ENCODE data around the gene SULT4A1.

Gene SULT4A1

DNA sequence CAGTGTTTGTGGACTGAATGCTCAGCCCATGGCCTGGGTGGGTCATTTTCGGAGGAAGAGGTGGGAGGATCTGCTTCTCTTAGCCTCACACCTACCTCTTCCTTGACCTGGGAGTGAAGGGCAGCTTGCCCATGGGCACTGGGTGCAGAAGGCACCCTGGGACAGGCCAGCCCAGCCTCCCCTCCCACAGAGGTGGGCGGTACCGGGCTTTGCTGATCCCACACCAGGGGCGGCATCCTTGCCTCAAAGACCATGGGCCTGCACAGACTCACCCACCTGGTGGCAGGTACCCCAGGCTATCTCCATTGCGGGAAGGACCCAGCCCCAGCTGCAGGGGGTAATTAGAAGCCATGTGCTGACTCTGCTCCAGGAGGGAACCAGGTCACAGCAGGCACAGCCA lies 31.0 kb upstream of the SULT4A1 start:
- TF ChIP-seq SPI1 (IDR thresholded peaks at IDR 0.05; ENCODE audit: borderline replicate concordance, low read depth) (no peak), GABPA (IDR thresholded peaks at IDR 0.05; ENCODE audit: low read depth) (no peak), POLR2AphosphoS5 (IDR thresholded peaks at IDR 0.05; ENCODE audit: low read depth) (no peak)
- TF ChIP-seq, protein P1, sequence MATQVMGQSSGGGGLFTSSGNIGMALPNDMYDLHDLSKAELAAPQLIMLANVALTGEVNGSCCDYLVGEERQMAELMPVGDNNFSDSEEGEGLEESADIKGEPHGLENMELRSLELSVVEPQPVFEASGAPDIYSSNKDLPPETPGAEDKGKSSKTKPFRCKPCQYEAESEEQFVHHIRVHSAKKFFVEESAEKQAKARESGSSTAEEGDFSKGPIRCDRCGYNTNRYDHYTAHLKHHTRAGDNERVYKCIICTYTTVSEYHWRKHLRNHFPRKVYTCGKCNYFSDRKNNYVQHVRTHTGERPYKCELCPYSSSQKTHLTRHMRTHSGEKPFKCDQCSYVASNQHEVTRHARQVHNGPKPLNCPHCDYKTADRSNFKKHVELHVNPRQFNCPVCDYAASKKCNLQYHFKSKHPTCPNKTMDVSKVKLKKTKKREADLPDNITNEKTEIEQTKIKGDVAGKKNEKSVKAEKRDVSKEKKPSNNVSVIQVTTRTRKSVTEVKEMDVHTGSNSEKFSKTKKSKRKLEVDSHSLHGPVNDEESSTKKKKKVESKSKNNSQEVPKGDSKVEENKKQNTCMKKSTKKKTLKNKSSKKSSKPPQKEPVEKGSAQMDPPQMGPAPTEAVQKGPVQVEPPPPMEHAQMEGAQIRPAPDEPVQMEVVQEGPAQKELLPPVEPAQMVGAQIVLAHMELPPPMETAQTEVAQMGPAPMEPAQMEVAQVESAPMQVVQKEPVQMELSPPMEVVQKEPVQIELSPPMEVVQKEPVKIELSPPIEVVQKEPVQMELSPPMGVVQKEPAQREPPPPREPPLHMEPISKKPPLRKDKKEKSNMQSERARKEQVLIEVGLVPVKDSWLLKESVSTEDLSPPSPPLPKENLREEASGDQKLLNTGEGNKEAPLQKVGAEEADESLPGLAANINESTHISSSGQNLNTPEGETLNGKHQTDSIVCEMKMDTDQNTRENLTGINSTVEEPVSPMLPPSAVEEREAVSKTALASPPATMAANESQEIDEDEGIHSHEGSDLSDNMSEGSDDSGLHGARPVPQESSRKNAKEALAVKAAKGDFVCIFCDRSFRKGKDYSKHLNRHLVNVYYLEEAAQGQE (IDR thresholded peaks at IDR 0.05; ENCODE audit: insufficient replicate concordance, low read depth) = no peak
- TF ChIP-seq, protein P2, sequence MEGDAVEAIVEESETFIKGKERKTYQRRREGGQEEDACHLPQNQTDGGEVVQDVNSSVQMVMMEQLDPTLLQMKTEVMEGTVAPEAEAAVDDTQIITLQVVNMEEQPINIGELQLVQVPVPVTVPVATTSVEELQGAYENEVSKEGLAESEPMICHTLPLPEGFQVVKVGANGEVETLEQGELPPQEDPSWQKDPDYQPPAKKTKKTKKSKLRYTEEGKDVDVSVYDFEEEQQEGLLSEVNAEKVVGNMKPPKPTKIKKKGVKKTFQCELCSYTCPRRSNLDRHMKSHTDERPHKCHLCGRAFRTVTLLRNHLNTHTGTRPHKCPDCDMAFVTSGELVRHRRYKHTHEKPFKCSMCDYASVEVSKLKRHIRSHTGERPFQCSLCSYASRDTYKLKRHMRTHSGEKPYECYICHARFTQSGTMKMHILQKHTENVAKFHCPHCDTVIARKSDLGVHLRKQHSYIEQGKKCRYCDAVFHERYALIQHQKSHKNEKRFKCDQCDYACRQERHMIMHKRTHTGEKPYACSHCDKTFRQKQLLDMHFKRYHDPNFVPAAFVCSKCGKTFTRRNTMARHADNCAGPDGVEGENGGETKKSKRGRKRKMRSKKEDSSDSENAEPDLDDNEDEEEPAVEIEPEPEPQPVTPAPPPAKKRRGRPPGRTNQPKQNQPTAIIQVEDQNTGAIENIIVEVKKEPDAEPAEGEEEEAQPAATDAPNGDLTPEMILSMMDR (IDR thresholded peaks at IDR 0.05; ENCODE audit: insufficient read depth, low read length) = no peak
- Histone ChIP-seq H3K4me3 (replicated peaks; ENCODE audit: insufficient read depth, low read length) (no peak overlapping the region), H3K27me3 (ENCODE audit: insufficient read depth, poor library complexity, severe bottlenecking) (peaks cover 39% of the 10 kb centered on the region), H3K27ac (replicated peaks) (no peak overlapping the region)
- no peak for DNase-seq (ENCODE audit: low read depth in 1 of 2, low spot score in 1 of 2)

DNA sequence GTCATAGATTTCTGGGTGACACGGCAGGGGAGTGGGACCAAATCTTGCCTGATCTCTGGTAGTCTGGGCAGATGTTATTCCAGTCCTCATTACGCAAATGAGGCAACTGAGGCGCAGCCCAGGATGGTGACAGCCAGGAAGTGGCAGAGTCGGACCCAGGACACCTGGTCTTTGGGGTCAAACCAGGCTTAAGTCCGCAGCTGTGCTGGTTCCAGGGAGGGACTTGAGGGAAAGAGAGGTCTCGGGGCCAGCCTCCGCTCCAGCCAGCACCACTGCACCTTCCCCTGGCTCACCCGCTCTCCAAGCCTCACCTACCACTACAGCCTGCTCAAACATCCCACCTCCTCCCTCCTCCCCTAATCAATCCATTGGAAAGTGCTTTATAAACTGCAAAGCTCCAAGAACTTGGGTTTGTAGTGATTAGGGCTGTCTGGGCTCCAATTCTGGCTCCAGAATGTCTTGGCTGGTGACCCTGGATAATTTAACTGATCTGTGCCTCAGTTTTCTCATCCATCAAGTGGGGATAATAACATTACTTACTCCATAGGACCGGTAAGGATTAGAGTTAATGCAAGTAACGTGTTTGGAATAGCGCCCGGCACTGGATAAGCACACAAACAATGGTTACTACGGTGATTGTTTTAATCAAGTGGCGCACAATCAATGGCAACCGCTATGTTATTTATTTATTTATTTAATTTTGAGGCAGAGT lies 30.0 kb upstream of the SULT4A1 start:
- TF ChIP-seq SPI1 (IDR thresholded peaks at IDR 0.05; ENCODE audit: borderline replicate concordance, low read depth) (no peak), GABPA (IDR thresholded peaks at IDR 0.05; ENCODE audit: low read depth) (no peak), POLR2AphosphoS5 (IDR thresholded peaks at IDR 0.05; ENCODE audit: low read depth) (no peak)
- TF ChIP-seq, protein P2 (IDR thresholded peaks at IDR 0.05; ENCODE audit: insufficient read depth, low read length) = no peak
- TF ChIP-seq, protein P1 (IDR thresholded peaks at IDR 0.05; ENCODE audit: insufficient replicate concordance, low read depth) = no peak
- H3K4me3 ChIP-seq (replicated peaks; ENCODE audit: insufficient read depth, low read length) = no peak overlapping the region
- DNase-seq (ENCODE audit: low read depth in 1 of 2, low spot score in 1 of 2) = no peak
- H3K27ac ChIP-seq (replicated peaks) = no peak overlapping the region
- peaks cover 35% of the 10 kb centered on the region for H3K27me3 ChIP-seq (ENCODE audit: insufficient read depth, poor library complexity, severe bottlenecking)

DNA sequence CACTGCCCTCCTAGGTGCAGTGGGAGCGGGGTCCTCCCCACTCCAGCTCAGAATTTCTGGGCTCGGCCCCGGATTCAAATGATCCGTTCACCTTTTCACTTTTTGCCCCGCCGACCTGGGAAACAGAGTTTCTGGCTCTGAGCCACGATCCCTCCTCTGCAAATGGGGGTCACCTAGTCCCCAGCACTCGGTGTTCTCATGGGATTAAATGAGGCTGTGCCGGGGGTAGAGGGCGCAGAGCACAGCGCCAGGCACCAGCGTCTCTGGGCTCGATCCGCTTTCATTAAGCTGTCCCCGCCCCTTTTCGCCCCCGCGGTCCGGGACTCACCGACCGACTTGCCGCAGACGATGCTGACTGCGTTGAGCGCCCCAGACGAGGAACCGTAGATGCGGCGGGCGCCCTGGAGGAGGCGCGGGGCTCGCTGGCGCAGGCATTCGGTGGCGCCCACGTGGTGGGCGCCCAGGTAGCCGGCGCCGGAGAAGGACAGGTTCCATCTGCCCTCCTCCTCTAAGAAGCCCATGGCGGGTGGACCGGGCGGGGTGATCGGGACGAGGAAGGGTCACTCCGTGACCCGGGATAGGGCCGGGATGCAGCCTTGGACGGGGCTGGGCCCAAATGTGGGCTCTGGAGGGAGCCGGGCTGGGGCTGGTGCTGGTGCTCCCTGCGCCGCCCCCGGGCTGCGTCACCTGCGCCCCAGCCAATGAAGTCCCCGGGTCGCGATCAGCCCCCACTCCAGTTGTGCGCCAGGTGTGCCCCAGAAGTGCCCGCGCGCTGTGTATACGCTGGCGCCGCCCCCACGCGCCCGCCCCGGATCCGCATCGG lies 29.3 kb upstream of the SULT4A1 start, which contains the start of gene PNPLA5:
Gene PNPLA5 (minus strand): TSS at position 654 of the 823 bp plus-strand sequence. CDS start 133 bp downstream, at position 521.
- no peak within 1 kb of the TSS for H3K4me3 ChIP-seq (replicated peaks; ENCODE audit: insufficient read depth, low read length)
- peaks cover 35% of the 10 kb centered on the region for H3K27me3 ChIP-seq (ENCODE audit: insufficient read depth, poor library complexity, severe bottlenecking)
- no peak within 1 kb of the TSS for H3K27ac ChIP-seq (replicated peaks)
- no peak for DNase-seq (ENCODE audit: low read depth in 1 of 2, low spot score in 1 of 2)
- TF ChIP-seq, protein P1 (IDR thresholded peaks at IDR 0.05; ENCODE audit: insufficient replicate concordance, low read depth) = no peak
- TF ChIP-seq, protein P2 (IDR thresholded peaks at IDR 0.05; ENCODE audit: insufficient read depth, low read length) = no peak
- TF ChIP-seq GABPA (IDR thresholded peaks at IDR 0.05; ENCODE audit: low read depth) (no peak), POLR2AphosphoS5 (IDR thresholded peaks at IDR 0.05; ENCODE audit: low read depth) (no peak), SPI1 (IDR thresholded peaks at IDR 0.05; ENCODE audit: borderline replicate concordance, low read depth) (no peak)
